H1 (cell line): Measurements from ENCODE around the gene PI4K2A. TPM values are rescaled to one million over a fixed set of nuclear protein-coding genes. Genes with fewer than 3 reads are reported as not detected.

ENCODE experiments used
- CTCF ChIA-PET: fragments of 300-600 bp; sonication (Branson Sonifier 250); formaldehyde crosslinking; loops from one replicate; lab custom pipeline; 2021; ENCODE audit not compliant: partially characterized antibody; lab: Charles Lee
- POLR2A ChIA-PET: fragments of 300-600 bp; sonication (Branson Sonifier 250); formaldehyde crosslinking; loops from one replicate; lab custom pipeline; 2021; ENCODE audit warnings: inconsistent platforms; ENCODE audit not compliant: partially characterized antibody; lab: Charles Lee
- DNase-seq, 2 experiments: peaks; one replicate each; pipeline versions ENCODE4 v3.0.0 to v3.0.0-alpha.2; 2010 to 2022; ENCODE audit warnings: low spot score in 2 of 2, low read depth in 1 of 2, mixed read lengths in 1 of 2
- FAIRE-seq: peaks from 2 replicates; lab custom pipeline; 2011; peaks lifted over from hg19 to GRCh38; lab: Jason Lieb, UNC
- H2AFZ ChIP-seq: 2 replicates; pipeline ENCODE4 v1.8.1; 2012; ENCODE audit warnings: low read length, inconsistent platforms
- H2AK5ac ChIP-seq: 2 replicates; pipeline ENCODE4 v1.6.1; 2013; ENCODE audit warnings: low read depth, low read length
- H2BK120ac ChIP-seq: replicated peaks from 2 replicates; pipeline ENCODE3; 2013; ENCODE audit warnings: low read depth, low read length, inconsistent platforms
- H2BK12ac ChIP-seq: 2 replicates; pipeline ENCODE4 v1.6.1; 2013; ENCODE audit warnings: low read depth, low read length
- H2BK15ac ChIP-seq: 2 replicates; pipeline ENCODE4 v1.6.1; 2013; ENCODE audit warnings: low read length
- H2BK20ac ChIP-seq: 2 replicates; pipeline ENCODE4 v1.6.1; 2013; ENCODE audit warnings: low read length
- H2BK5ac ChIP-seq: 2 replicates; pipeline ENCODE4 v1.6.1; 2013; ENCODE audit warnings: low read depth, low read length
- H3K14ac ChIP-seq: 2 replicates; pipeline ENCODE4 v1.6.1; 2013; ENCODE audit warnings: inconsistent platforms; ENCODE audit not compliant: insufficient read length
- H3K18ac ChIP-seq: 2 replicates; pipeline ENCODE4 v1.6.1; 2013; ENCODE audit warnings: low read length; ENCODE audit errors: extremely low read depth
- H3K23ac ChIP-seq: 2 replicates; pipeline ENCODE4 v1.6.1; 2013; ENCODE audit warnings: inconsistent platforms; ENCODE audit not compliant: insufficient read length
- H3K23me2 ChIP-seq: 2 replicates; pipeline ENCODE4 v1.6.1; 2013; ENCODE audit warnings: low read depth, low read length
- H3K27ac ChIP-seq: 2 replicates; pipeline ENCODE4 v1.6.1; 2011; ENCODE audit warnings: low read depth, low read length, inconsistent platforms
- H3K27me3 ChIP-seq, 4 experiments: replicated peaks in 1 of 4; 1 replicate in 1 of 4; 2 replicates in 3 of 4; pipeline versions ENCODE4 v1.6.1 to v1.8.1; 2011 to 2013; ENCODE audit warnings: low read length in 3 of 4, mild to moderate bottlenecking in 3 of 4, inconsistent platforms in 2 of 4, mixed read lengths in 2 of 4, moderate library complexity in 1 of 4; ENCODE audit not compliant: control insufficient read depth in 3 of 4, insufficient read depth in 3 of 4; ENCODE audit errors: extremely low read depth in 1 of 4
- H3K36me3 ChIP-seq, 4 experiments: 2 replicates each; pipeline versions ENCODE4 v1.6.1 to v1.8.1; 2011 to 2013; ENCODE audit warnings: mild to moderate bottlenecking in 4 of 4, low read length in 3 of 4, moderate library complexity in 2 of 4, control low read depth in 1 of 4, inconsistent platforms in 1 of 4; ENCODE audit not compliant: insufficient read depth in 4 of 4, control insufficient read depth in 2 of 4
- H3K4ac ChIP-seq: replicated peaks from 2 replicates; pipeline ENCODE3; 2013; ENCODE audit warnings: low read length, low read depth, mixed read lengths, inconsistent platforms; ENCODE audit not compliant: insufficient read length
- H3K4me1 ChIP-seq, 4 experiments: replicated peaks in 1 of 4; 1 replicate in 1 of 4; 2 replicates in 3 of 4; pipeline versions ENCODE4 v1.6.1 to v1.8.1; 2011 to 2013; ENCODE audit warnings: low read length in 3 of 4, inconsistent platforms in 2 of 4, mixed read lengths in 1 of 4; ENCODE audit not compliant: insufficient read depth in 4 of 4, control insufficient read depth in 3 of 4
- H3K4me2 ChIP-seq, 2 experiments: 2 replicates each; pipeline versions ENCODE4 v1.6.1 to v1.8.1; 2011 to 2013; ENCODE audit warnings: low read depth in 2 of 2, low read length in 2 of 2, control low read depth in 1 of 2, inconsistent platforms in 1 of 2, mild to moderate bottlenecking in 1 of 2; ENCODE audit not compliant: insufficient read depth in 1 of 2
- H3K4me3 ChIP-seq, 4 experiments: fragments of 200-600, 300-600 bp in 1 of 4; sonication (generic), shearing (Covaris generic), sonication (Bioruptor Twin) in 1 of 4; 2 replicates each; pipeline versions ENCODE4 v1.5.1 to v1.8.1; 2011 to 2016; ENCODE audit warnings: low read length in 4 of 4, low read depth in 3 of 4, control low read depth in 2 of 4, inconsistent platforms in 2 of 4, mild to moderate bottlenecking in 2 of 4, mixed read lengths in 1 of 4, moderate library complexity in 1 of 4; ENCODE audit not compliant: insufficient read depth in 2 of 4; ENCODE audit errors: extremely low read depth in 1 of 4
- H3K56ac ChIP-seq: replicated peaks from 2 replicates; pipeline ENCODE3; 2013; ENCODE audit warnings: low read depth, mild to moderate bottlenecking, mixed read lengths, low read length, inconsistent platforms; ENCODE audit not compliant: insufficient read length
- H3K79me1 ChIP-seq: 2 replicates; pipeline ENCODE4 v1.6.1; 2013; ENCODE audit warnings: low read depth, low read length, control low read depth
- H3K79me2 ChIP-seq, 2 experiments: 2 replicates each; pipeline versions ENCODE4 v1.6.1 to v1.8.1; 2012 to 2013; ENCODE audit warnings: low read length in 2 of 2, mild to moderate bottlenecking in 2 of 2, inconsistent platforms in 1 of 2; ENCODE audit not compliant: insufficient read depth in 2 of 2, control insufficient read depth in 1 of 2
- H3K9ac ChIP-seq, 4 experiments: replicated peaks in 1 of 4; 1 replicate in 1 of 4; 2 replicates in 3 of 4; pipeline versions ENCODE4 v1.6.1 to v1.8.1; 2011 to 2013; ENCODE audit warnings: low read depth in 3 of 4, low read length in 3 of 4, control low read depth in 2 of 4, mild to moderate bottlenecking in 2 of 4, moderate library complexity in 2 of 4, inconsistent platforms in 1 of 4; ENCODE audit errors: extremely low read depth in 1 of 4
- H3K9me3 ChIP-seq, 2 experiments: 2 replicates each; pipeline versions ENCODE4 v1.6.1 to v1.8.1; 2012 to 2013; ENCODE audit warnings: mild to moderate bottlenecking in 2 of 2, moderate library complexity in 2 of 2, control low read depth in 1 of 2, inconsistent platforms in 1 of 2, low read depth in 1 of 2, low read length in 1 of 2, mixed read lengths in 1 of 2; ENCODE audit not compliant: insufficient read depth in 2 of 2
- H4K20me1 ChIP-seq, 2 experiments: replicated peaks in 1 of 2; 2 replicates each; pipeline versions ENCODE3 to v1.8.1; 2011 to 2013; ENCODE audit warnings: inconsistent platforms in 2 of 2, low read length in 2 of 2, mild to moderate bottlenecking in 1 of 2; ENCODE audit not compliant: insufficient read depth in 2 of 2, control insufficient read depth in 1 of 2
- H4K5ac ChIP-seq: 2 replicates; pipeline ENCODE4 v1.6.1; 2013; ENCODE audit warnings: low read length, low read depth, mixed read lengths, inconsistent platforms; ENCODE audit not compliant: insufficient read length
- H4K8ac ChIP-seq: 2 replicates; pipeline ENCODE4 v1.8.0; 2013; ENCODE audit warnings: mild to moderate bottlenecking, moderate library complexity, low read length, inconsistent platforms; ENCODE audit not compliant: insufficient read depth; ENCODE audit errors: extremely low read depth
- H4K91ac ChIP-seq: replicated peaks from 2 replicates; pipeline ENCODE3; 2013; ENCODE audit warnings: low read length, mixed read lengths, inconsistent platforms; ENCODE audit not compliant: insufficient read length
- BACH1 ChIP-seq: IDR thresholded peaks from 2 replicates; pipeline ENCODE4 v1.6.1; 2012; ENCODE audit warnings: low read length, improper control_type of control experiment
- CREB1 ChIP-seq: IDR thresholded peaks from 2 replicates; pipeline ENCODE4 v1.6.1; 2012; ENCODE audit warnings: inconsistent platforms
- EP300 ChIP-seq, 2 experiments: IDR thresholded peaks; 1 replicate in 1 of 2; 2 replicates in 1 of 2; pipeline ENCODE4 v1.6.1; 2011 to 2012; ENCODE audit warnings: low read depth in 2 of 2, low read length in 2 of 2, mild to moderate bottlenecking in 2 of 2, borderline replicate concordance in 1 of 2, inconsistent platforms in 1 of 2, moderate library complexity in 1 of 2
- EZH2 ChIP-seq: fragments of 200-600 bp; sonication (generic); IDR thresholded peaks from 2 replicates; pipeline ENCODE4 v1.7.1; 2012; ENCODE audit warnings: low read depth, mild to moderate bottlenecking, moderate library complexity, low read length, inconsistent platforms; ENCODE audit not compliant: severe bottlenecking
- GTF2F1 ChIP-seq: IDR thresholded peaks from 2 replicates; pipeline ENCODE4 v1.6.1; 2012; ENCODE audit warnings: low read depth, low read length, improper control_type of control experiment, borderline replicate concordance
- KDM4A ChIP-seq: IDR thresholded peaks from one replicate; pipeline ENCODE4 v1.7.1; 2012; ENCODE audit warnings: low read depth, mild to moderate bottlenecking, moderate library complexity, low read length, inconsistent platforms; ENCODE audit not compliant: severe bottlenecking
- RXRA ChIP-seq: IDR thresholded peaks from 2 replicates; pipeline ENCODE4 v1.6.1; 2011; ENCODE audit warnings: low read depth, mild to moderate bottlenecking, low read length, moderate library complexity; ENCODE audit not compliant: insufficient read depth
- SIRT6 ChIP-seq: IDR thresholded peaks from one replicate; pipeline ENCODE4 v1.7.1; 2012; ENCODE audit warnings: low read length, inconsistent platforms
- TCF12 ChIP-seq: IDR thresholded peaks from 2 replicates; pipeline ENCODE4 v1.6.1; 2011; ENCODE audit warnings: low read depth, mild to moderate bottlenecking, low read length
- YY1 ChIP-seq: IDR thresholded peaks from 2 replicates; pipeline ENCODE4 v1.6.1; 2011; ENCODE audit warnings: low read depth, mild to moderate bottlenecking, low read length
- WGBS, 2 experiments: shearing (Covaris generic) in 1 of 2; methylation state at CpG; one replicate each; pipeline versions ENCODE4 v1.1.6 to v1.1.7; 2013 to 2015; ENCODE audit warnings: low lambda C conversion rate in 2 of 2, mixed read lengths in 2 of 2, inconsistent platforms in 1 of 2, low coverage in 1 of 2, missing lambda C conversion rate in 1 of 2; ENCODE audit not compliant: insufficient replicate concordance in 2 of 2, insufficient coverage in 1 of 2, insufficient read length in 1 of 2; ENCODE audit errors: extremely low coverage in 1 of 2, missing lambda C conversion rate in 1 of 2; 5-methylcytosine and 5-hydroxymethylcytosine counted together
- polyA plus RNA-seq, 7 experiments: library from polyadenylated mRNA; depleted of rRNA in 3 of 7; stranded (reverse) in 5 of 7; unstranded in 2 of 7; fragments of >200 nt in 5 of 7; fragments of 200-250 nt in 2 of 7; gene quantifications; 1 replicate in 5 of 7; 2 replicates in 1 of 7; 4 replicates in 1 of 7; pipeline versions ENCODE4 v1.2.1 to v1.2.3, GENCODE V29; 2011 to 2013; ENCODE audit warnings: missing spikeins in 2 of 7, mixed read lengths in 2 of 7
- total RNA-seq: library from RNA; stranded (reverse); fragmentation: NEBNext Ultra II Directional; extraction: Animal tissue kit (Norgen Biotek cat#: 25700); gene quantifications from 2 replicates; pipeline ENCODE4 v1.2.1, GENCODE V29; 2021

Gene PI4K2A
- total and polyA plus RNA-seq, 2 of the 8 experiments (the other 6 are each of a cell fraction or from before 2014, with no cell fraction given): 20.7 to 21.9 TPM

DNA sequence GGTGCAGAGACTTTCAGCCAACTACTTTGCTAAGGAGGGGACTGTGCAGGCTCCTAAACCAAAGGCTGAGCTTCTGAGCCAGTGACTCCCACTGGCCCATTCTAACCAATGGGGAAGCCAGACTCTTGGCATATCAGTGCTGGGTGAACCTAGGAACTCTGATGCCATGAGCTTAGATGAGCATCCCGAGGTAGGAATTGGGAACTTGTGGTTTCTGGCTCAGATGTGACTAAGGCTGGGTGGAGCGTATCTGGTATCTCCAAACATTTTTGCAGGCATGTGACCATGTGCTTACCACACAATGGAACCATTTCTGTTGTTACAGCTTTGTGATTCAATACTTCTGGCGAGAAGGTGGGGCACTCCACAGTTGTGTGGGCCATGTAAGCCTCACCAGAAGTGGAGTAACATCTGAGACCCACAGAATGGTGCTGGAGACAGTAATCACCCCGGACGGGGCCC lies 49.1 kb downstream of the PI4K2A start:
- Histone ChIP-seq H3K79me1 (no peaks in the 10 kb centered on the region), H3K4me2 (no peak overlapping the region)

More for the DNA sequence above, 49.1 kb downstream of the PI4K2A start:
- FAIRE-seq (no peak), DNase-seq (no peak)
- Histone ChIP-seq H2AK5ac (no peak overlapping the region), H2BK20ac (no peak overlapping the region), H3K56ac (no peak overlapping the region), H4K20me1 (peaks cover 0 to 2% of the 10 kb centered on the region in 2 experiments), H3K9ac (no peak overlapping the region), H2BK120ac (no peak overlapping the region), H4K91ac (no peak overlapping the region), H4K5ac (no peak overlapping the region), H3K36me3 (0 out of 8 replicates have a peak, but pooled peaks cover 0 to 2% (median 0%) of the 10 kb centered on the region in 4 experiments), H4K8ac (no peak overlapping the region), H2BK15ac (no peak overlapping the region), H2BK12ac (peak overlapping the region; percentile 21; the same call in 1 of the 2 replicates), H3K18ac (no peak overlapping the region), H3K4me3 (no peak overlapping the region), H3K4ac (no peak overlapping the region), H3K79me2 (peaks cover 0 to 8% of the 10 kb centered on the region in 2 experiments; a peak in 1 of 4 replicates), H3K23ac (no peak overlapping the region), H3K14ac (no peak overlapping the region), H3K9me3 (no peaks in the 10 kb centered on the region), H3K4me1 (peaks cover 0 to 8% (median 4%) of the 10 kb centered on the region in 4 experiments; a peak in 4 of 7 replicates), H3K27me3 (peaks cover 0 to 7% (median 0%) of the 10 kb centered on the region in 4 experiments; a peak in 2 of 7 replicates), H3K23me2 (peaks cover 7% of the 10 kb centered on the region; the same call in 1 of the 2 replicates), H3K27ac (no peak overlapping the region), H2BK5ac (no peak overlapping the region), H2AFZ (no peak overlapping the region)
- CTCF ChIA-PET: interaction anchor here (1.6 to 6.5 kb wide), 4 partner anchors 13 to 44 kb away, joined by 4 to 50 read pairs (median 38); no protein-coding TSS in a partner anchor
- POLR2A ChIA-PET: interaction anchor here (1.2 to 5.3 kb wide), 5 partner anchors 12 to 49 kb away, joined by 3 to 42 read pairs (median 4); partner anchors contain the start of genes MARVELD1 and ZFYVE27
- WGBS, 2 experiments: 89% methylated on average over 5 of the region's 5 CpGs; no CpG with 5 or more reads in 1 of the 2 experiments
- TF ChIP-seq BACH1: no peak
- TF ChIP-seq TCF12: no peak
- no peak for TF ChIP-seq YY1
- no peak for TF ChIP-seq EP300 (IDR thresholded peaks at IDR 0.05; ENCODE audit: borderline replicate concordance in 1 of 2, low read depth in 2 of 2, low read length in 2 of 2)
- TF ChIP-seq CREB1: no peak
- no peak for TF ChIP-seq SIRT6
- TF ChIP-seq GTF2F1: no peak
- TF ChIP-seq KDM4A: no peak
- TF ChIP-seq EZH2: no peak
- TF ChIP-seq RXRA: no peak
